HCT116 (cell line): ENCODE data around the gene POLR2A.
A peak's percentile ranks its signal among the peaks of the same experiment; 100 is the strongest.

Source experiments
- CTCF ChIP-seq, 3 experiments: fragments of 200-600 bp in 1 of 3; sonication (generic) in 1 of 3; IDR thresholded peaks in 2 of 3; conservative IDR thresholded peaks in 1 of 3; 2 replicates each; pipeline ENCODE4 v1.5.1; 2012 to 2017; ENCODE audit warnings: low read depth in 2 of 3, low read length in 2 of 3, antibody characterized with exemption in 1 of 3, borderline replicate concordance in 1 of 3, control low read depth in 1 of 3, mild to moderate bottlenecking in 1 of 3, mixed read lengths in 1 of 3, mixed run types in 1 of 3, moderate library complexity in 1 of 3; ENCODE audit not compliant: insufficient read depth in 1 of 3
- EZH2 ChIP-seq: fragments of 200-600 bp; sonication (generic); IDR thresholded peaks from 2 replicates; pipeline ENCODE4 v1.6.1; 2017; ENCODE audit warnings: antibody characterized with exemption, mixed run types
- POLR2A ChIP-seq: IDR thresholded peaks from 2 replicates; pipeline ENCODE4 v1.7.0; 2011; ENCODE audit warnings: borderline replicate concordance; ENCODE audit not compliant: insufficient read depth, insufficient read length; ENCODE audit errors: extremely low read depth
- SP1 ChIP-seq: IDR thresholded peaks from 2 replicates; pipeline ENCODE4 v1.6.1; 2012; ENCODE audit warnings: low read depth
- YY1 ChIP-seq: IDR thresholded peaks from 2 replicates; pipeline ENCODE4 v1.6.1; 2011; ENCODE audit warnings: low read length, low read depth, moderate library complexity, mild to moderate bottlenecking; ENCODE audit not compliant: insufficient replicate concordance; ENCODE audit errors: extremely low read depth
- ZBTB33 ChIP-seq: IDR thresholded peaks from 2 replicates; pipeline ENCODE4 v1.6.1; 2011; ENCODE audit warnings: mild to moderate bottlenecking, low read length, moderate library complexity; ENCODE audit not compliant: insufficient replicate concordance; ENCODE audit errors: extremely low read depth
- ZFX ChIP-seq: fragments of 450-650 bp; IDR thresholded peaks from 2 replicates; pipeline ENCODE4 v1.6.1; 2017

- TF ChIP-seq EZH2 = no peak
- TF ChIP-seq CTCF (IDR thresholded peaks at IDR 0.05 in 2 of 3, conservative IDR thresholded peaks at IDR 0.05 in 1 of 3; ENCODE audit: borderline replicate concordance in 1 of 3, insufficient read depth in 1 of 3, low read depth in 2 of 3, low read length in 2 of 3) = peak in 2 of 3 experiments; percentile 23 to 36; a peak in 4 of 6 replicates
- TF ChIP-seq ZBTB33 = no peak
- TF ChIP-seq ZFX = no peak
- no peak for TF ChIP-seq SP1
- no peak for TF ChIP-seq POLR2A
- TF ChIP-seq YY1 = no peak
These were observed 48.2 kb upstream of the POLR2A start for GRCh38 chr17:7435676-7436555.
